GM12875 (cell line): Measurements from ENCODE around the gene FAP.

ENCODE experiments used
- H3K4me3 ChIP-seq: one replicate; pipeline ENCODE4 v1.5.1; 2011; ENCODE audit warnings: low read depth, low read length, control low read depth
- TF ChIP-seq, protein P1 (sequence below): IDR thresholded peaks from 2 replicates; pipeline ENCODE4 v1.5.1; 2011; ENCODE audit warnings: low read depth, mild to moderate bottlenecking, control low read depth, inconsistent platforms, low read length, moderate library complexity, borderline replicate concordance; ENCODE audit not compliant: insufficient read depth

Gene FAP

DNA sequence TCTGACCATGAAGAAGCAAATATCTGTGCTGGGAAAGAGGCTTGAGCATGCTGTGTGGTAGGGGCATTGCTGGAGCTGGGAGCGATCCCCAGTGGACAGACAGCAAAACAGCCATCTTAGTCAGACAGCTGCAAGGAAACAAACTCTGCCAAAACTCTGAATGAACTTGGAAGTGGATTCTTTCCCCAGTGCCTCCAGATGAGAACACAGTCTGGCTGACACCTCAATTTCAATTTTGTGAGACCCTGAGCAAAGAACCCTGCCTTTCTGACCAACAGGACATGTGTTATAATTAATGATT is 23.2 kb upstream of the FAP start:
- TF ChIP-seq, protein P1, sequence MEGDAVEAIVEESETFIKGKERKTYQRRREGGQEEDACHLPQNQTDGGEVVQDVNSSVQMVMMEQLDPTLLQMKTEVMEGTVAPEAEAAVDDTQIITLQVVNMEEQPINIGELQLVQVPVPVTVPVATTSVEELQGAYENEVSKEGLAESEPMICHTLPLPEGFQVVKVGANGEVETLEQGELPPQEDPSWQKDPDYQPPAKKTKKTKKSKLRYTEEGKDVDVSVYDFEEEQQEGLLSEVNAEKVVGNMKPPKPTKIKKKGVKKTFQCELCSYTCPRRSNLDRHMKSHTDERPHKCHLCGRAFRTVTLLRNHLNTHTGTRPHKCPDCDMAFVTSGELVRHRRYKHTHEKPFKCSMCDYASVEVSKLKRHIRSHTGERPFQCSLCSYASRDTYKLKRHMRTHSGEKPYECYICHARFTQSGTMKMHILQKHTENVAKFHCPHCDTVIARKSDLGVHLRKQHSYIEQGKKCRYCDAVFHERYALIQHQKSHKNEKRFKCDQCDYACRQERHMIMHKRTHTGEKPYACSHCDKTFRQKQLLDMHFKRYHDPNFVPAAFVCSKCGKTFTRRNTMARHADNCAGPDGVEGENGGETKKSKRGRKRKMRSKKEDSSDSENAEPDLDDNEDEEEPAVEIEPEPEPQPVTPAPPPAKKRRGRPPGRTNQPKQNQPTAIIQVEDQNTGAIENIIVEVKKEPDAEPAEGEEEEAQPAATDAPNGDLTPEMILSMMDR: no peak
- no peak overlapping the region for H3K4me3 ChIP-seq

GRCh38 chr2:162265666-162266459 is 22.6 kb upstream of the FAP start:
- no peak overlapping the region for H3K4me3 ChIP-seq
- TF ChIP-seq, protein P1: no peak

DNA sequence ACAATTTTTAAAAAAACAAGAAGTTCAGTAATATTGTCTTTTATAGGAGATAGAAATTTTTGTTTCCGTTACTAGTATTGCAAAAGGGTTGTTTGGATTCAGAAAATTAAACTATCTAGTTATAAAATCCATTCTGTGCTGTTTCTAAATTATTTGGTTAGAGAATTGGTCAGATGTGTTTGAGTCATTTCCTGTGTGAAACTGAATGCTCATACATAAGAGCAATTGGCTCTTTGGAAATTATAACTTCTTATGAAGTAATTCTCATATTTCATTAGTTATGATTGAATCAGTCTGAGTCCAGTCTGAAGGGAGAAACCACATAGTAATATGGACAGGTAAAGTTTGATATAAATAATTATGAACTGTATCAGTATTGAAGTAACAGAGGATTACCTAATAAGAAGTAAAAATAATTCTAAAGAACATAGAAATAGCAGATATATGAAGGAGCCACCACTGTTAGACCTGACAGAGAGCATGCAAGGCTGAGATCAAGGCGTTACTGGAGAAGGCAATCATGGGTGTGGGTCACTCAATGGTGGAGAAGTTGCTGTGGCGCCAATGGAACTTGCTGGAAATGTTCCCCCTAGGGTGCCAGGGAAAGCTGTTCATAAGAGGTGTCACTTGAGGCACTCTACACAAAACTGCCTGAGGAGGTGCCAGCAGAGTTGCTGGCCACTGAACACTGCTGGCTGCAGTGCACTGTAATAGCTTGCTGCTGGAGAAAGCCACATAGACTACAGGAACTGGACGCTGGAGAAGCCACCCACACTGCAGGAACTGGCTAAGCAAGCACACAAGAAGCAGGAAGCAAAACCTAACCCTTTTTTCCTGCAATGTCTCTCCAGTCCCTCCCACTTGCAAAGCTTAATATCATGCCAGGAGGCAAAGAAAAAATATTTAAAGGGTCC is 18.0 kb upstream of the FAP start:
- TF ChIP-seq, protein P1: no peak
- H3K4me3 ChIP-seq: no peak overlapping the region

- TF ChIP-seq, protein P1: no peak
- no peak overlapping the region for H3K4me3 ChIP-seq
These were observed 15.4 kb upstream of the FAP start for GRCh38 chr2:162258686-162259085.

GRCh38 chr2:162258169-162258568 is 14.9 kb upstream of the FAP start:
- no peak overlapping the region for H3K4me3 ChIP-seq
- TF ChIP-seq, protein P1: no peak

- TF ChIP-seq, protein P1: no peak
- H3K4me3 ChIP-seq: no peak overlapping the region
These were observed 14.2 kb upstream of the FAP start for GRCh38 chr2:162257425-162257824.
